Measurements from ENCODE around the gene ESRRA. TPM values are rescaled to one million over a fixed set of nuclear protein-coding genes. Genes with fewer than 3 reads are reported as not detected.

The ESRRA gene
- total and polyA plus RNA-seq, 2 of the 8 experiments (the other 6 are each of a cell fraction or from before 2014, with no cell fraction given): 18.2 to 37.0 TPM

- H2BK5ac ChIP-seq (ENCODE audit: low read depth, low read length): 0 out of 2 replicates have a peak overlapping the region, but pooled peaks have one; percentile 44
- H3K18ac ChIP-seq (ENCODE audit: extremely low read depth, low read length): no peak overlapping the region
- no peak overlapping the region for H2BK120ac ChIP-seq (replicated peaks; ENCODE audit: low read depth, low read length)
- no peak overlapping the region for H4K5ac ChIP-seq (ENCODE audit: insufficient read length, low read depth, low read length)
- H3K23me2 ChIP-seq (ENCODE audit: low read depth, low read length): peaks cover 2% of the 10 kb centered on the region; the same call in 1 of the 2 replicates
- H3K14ac ChIP-seq (ENCODE audit: insufficient read length): no peak overlapping the region
- no peak overlapping the region for H3K27ac ChIP-seq (ENCODE audit: low read depth, low read length)
- H3K79me1 ChIP-seq (ENCODE audit: low read depth, low read length): peaks cover 5% of the 10 kb centered on the region; the same call in 1 of the 2 replicates
- H3K4me2 ChIP-seq (ENCODE audit: insufficient read depth in 1 of 2, low read depth in 2 of 2, low read length in 2 of 2): no peak overlapping the region
- DNase-seq (ENCODE audit: low read depth in 1 of 2, low spot score in 2 of 2) (no peak), FAIRE-seq (no peak)
- peaks cover under 1 to 3% of the 10 kb centered on the region in 2 experiments for H4K20me1 ChIP-seq (replicated peaks in 1 of 2; ENCODE audit: control insufficient read depth in 1 of 2, insufficient read depth in 2 of 2, low read length in 2 of 2)
- CTCF ChIA-PET (ENCODE audit: partially characterized antibody): interaction anchor here (1.2 to 20.8 kb wide), 5 partner anchors 9 to 338 kb away, joined by 3 to 614 read pairs (median 6); partner anchors contain the start of gene CCDC88B
- H3K27me3 ChIP-seq (replicated peaks in 1 of 4; ENCODE audit: control insufficient read depth in 3 of 4, extremely low read depth in 1 of 4, insufficient read depth in 3 of 4, low read length in 3 of 4): no peaks in the 10 kb centered on the region
- H2BK20ac ChIP-seq (ENCODE audit: low read length): no peak overlapping the region
- no peak overlapping the region for H3K23ac ChIP-seq (ENCODE audit: insufficient read length)
- POLR2A ChIA-PET (ENCODE audit: partially characterized antibody): interaction anchor here (1.2 to 1.7 kb wide), 4 partner anchors 9 to 48 kb away, joined by 3 to 4 read pairs (median 3); no protein-coding TSS in a partner anchor
- no peak overlapping the region for H4K91ac ChIP-seq (replicated peaks; ENCODE audit: insufficient read length, low read length)
- H3K56ac ChIP-seq (replicated peaks; ENCODE audit: insufficient read length, low read depth, low read length): no peak overlapping the region
- peaks cover 0 to 5% (median 2%) of the 10 kb centered on the region in 4 experiments; a peak in 4 of 7 replicates for H3K4me1 ChIP-seq (replicated peaks in 1 of 4; ENCODE audit: control insufficient read depth in 3 of 4, insufficient read depth in 4 of 4, low read length in 3 of 4)
- H3K36me3 ChIP-seq (ENCODE audit: control insufficient read depth in 2 of 4, insufficient read depth in 4 of 4, low read length in 3 of 4): peaks cover 0 to 16% (median 10%) of the 10 kb centered on the region in 4 experiments; a peak in 7 of 8 replicates
- no peak overlapping the region for H2BK12ac ChIP-seq (ENCODE audit: low read depth, low read length)
- no peak overlapping the region for H3K9ac ChIP-seq (replicated peaks in 1 of 4; ENCODE audit: extremely low read depth in 1 of 4, low read depth in 3 of 4, low read length in 3 of 4)
- H3K9me3 ChIP-seq (ENCODE audit: insufficient read depth in 2 of 2, low read depth in 1 of 2, low read length in 1 of 2): no peaks in the 10 kb centered on the region
- H2BK15ac ChIP-seq (ENCODE audit: low read length): no peak overlapping the region
- no peak overlapping the region for H3K4me3 ChIP-seq (ENCODE audit: extremely low read depth in 1 of 4, insufficient read depth in 2 of 4, low read depth in 3 of 4, low read length in 4 of 4)
- H2AFZ ChIP-seq (ENCODE audit: low read length): no peak overlapping the region
- H3K4ac ChIP-seq (replicated peaks; ENCODE audit: insufficient read length, low read depth, low read length): no peak overlapping the region
- 86% methylated on average over 10 of the region's 10 CpGs; no CpG with 5 or more reads in 1 of the 2 experiments for WGBS, 2 experiments (ENCODE audit: extremely low coverage in 1 of 2, insufficient coverage in 1 of 2, insufficient read length in 1 of 2, insufficient replicate concordance in 2 of 2, low coverage in 1 of 2, low lambda C conversion rate in 2 of 2, missing lambda C conversion rate in 1 of 2)
- H3K79me2 ChIP-seq (ENCODE audit: control insufficient read depth in 1 of 2, insufficient read depth in 2 of 2, low read length in 2 of 2): peaks cover 0 to 12% of the 10 kb centered on the region in 2 experiments; a peak in 2 of 4 replicates
- no peak overlapping the region for H2AK5ac ChIP-seq (ENCODE audit: low read depth, low read length)
- H4K8ac ChIP-seq (ENCODE audit: extremely low read depth, insufficient read depth, low read length): no peak overlapping the region
- no peak for TF ChIP-seq MAX (IDR thresholded peaks at IDR 0.05)
- no peak for TF ChIP-seq SIN3A (conservative IDR thresholded peaks at IDR 0.05 in 1 of 2, IDR thresholded peaks at IDR 0.05 in 1 of 2; ENCODE audit: low read depth in 1 of 2, low read length in 2 of 2)
- TF ChIP-seq TBP (IDR thresholded peaks at IDR 0.05; ENCODE audit: low read depth, low read length): no peak
- TF ChIP-seq KDM1A (IDR thresholded peaks at IDR 0.05; ENCODE audit: borderline replicate concordance, low read length): no peak
- no peak for TF ChIP-seq RNF2 (IDR thresholded peaks at IDR 0.05; ENCODE audit: borderline replicate concordance, low read depth, low read length, missing control alignments, poor library complexity, severe bottlenecking)
- no peak for TF ChIP-seq SP1 (IDR thresholded peaks at IDR 0.05; ENCODE audit: low read depth, low read length)
- no peak for TF ChIP-seq ASH2L (IDR thresholded peaks at IDR 0.05; ENCODE audit: low read length)
- no peak for TF ChIP-seq SIX5 (IDR thresholded peaks at IDR 0.05; ENCODE audit: low read depth, low read length)
- TF ChIP-seq SUZ12 (IDR thresholded peaks at IDR 0.05; ENCODE audit: low read length): no peak
- no peak for TF ChIP-seq KDM4A (IDR thresholded peaks at IDR 0.05; ENCODE audit: low read depth, low read length, severe bottlenecking)
- no peak for TF ChIP-seq RBBP5 (IDR thresholded peaks at IDR 0.05; ENCODE audit: borderline replicate concordance, low read depth, low read length)
- TF ChIP-seq TAF1 (IDR thresholded peaks at IDR 0.05; ENCODE audit: low read depth, low read length): no peak
- no peak for TF ChIP-seq RFX5 (IDR thresholded peaks at IDR 0.05; ENCODE audit: borderline replicate concordance, low read depth, low read length)
These were observed 7.6 kb downstream of the ESRRA start for GRCh38 chr11:64312947-64313346.
